Measurements from ENCODE around the gene FAM98B. TPM values are rescaled to one million over a fixed set of nuclear protein-coding genes. Genes with fewer than 3 reads are reported as not detected.

Gene FAM98B
- total and polyA plus RNA-seq, 2 of the 13 experiments (the other 11 are each of a cell fraction or from before 2014, with no cell fraction given) = 3.7 to 4.7 TPM

DNA sequence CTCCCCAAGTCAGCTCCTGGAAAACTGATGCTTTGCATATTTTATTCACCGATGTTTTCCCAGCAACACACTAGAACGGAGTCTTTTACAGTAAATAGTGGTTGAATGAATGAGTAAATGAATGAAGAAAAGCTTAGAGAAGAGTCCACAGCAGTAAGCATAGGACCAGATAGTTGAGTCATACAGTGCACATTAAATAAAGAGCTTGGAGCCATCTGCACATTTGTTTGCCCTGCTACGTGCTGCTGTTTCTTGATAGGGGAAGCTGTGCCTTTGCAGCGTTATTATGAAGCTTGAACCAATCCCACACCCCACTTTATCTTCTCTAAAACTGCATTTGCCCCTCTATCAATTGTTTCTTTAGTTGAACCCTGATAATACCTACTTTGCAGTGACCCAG, 1.2 kb downstream of the FAM98B start:
- in situ Hi-C loops (cut with HindIII; ENCODE audit: extremely low pct_ligation_motif_present, low pct_unique_long_range_greater_than_20kb) = no loop called here
- TF ChIP-seq, protein P1, sequence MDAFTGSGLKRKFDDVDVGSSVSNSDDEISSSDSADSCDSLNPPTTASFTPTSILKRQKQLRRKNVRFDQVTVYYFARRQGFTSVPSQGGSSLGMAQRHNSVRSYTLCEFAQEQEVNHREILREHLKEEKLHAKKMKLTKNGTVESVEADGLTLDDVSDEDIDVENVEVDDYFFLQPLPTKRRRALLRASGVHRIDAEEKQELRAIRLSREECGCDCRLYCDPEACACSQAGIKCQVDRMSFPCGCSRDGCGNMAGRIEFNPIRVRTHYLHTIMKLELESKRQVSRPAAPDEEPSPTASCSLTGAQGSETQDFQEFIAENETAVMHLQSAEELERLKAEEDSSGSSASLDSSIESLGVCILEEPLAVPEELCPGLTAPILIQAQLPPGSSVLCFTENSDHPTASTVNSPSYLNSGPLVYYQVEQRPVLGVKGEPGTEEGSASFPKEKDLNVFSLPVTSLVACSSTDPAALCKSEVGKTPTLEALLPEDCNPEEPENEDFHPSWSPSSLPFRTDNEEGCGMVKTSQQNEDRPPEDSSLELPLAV (CRISPR knock-in tag; conservative IDR thresholded peaks at IDR 0.05; ENCODE audit: low read depth) = no peak
- no peak for TF ChIP-seq ZNF605 (CRISPR knock-in tag; IDR thresholded peaks at IDR 0.05)
- TF ChIP-seq NCOR1 (IDR thresholded peaks at IDR 0.05; ENCODE audit: borderline replicate concordance, low read length) = no peak
- no peak for TF ChIP-seq RFX3 (CRISPR knock-in tag; IDR thresholded peaks at IDR 0.05)
- no peak for TF ChIP-seq SIN3B (IDR thresholded peaks at IDR 0.05; ENCODE audit: low read length)
- TF ChIP-seq SRF (IDR thresholded peaks at IDR 0.05; ENCODE audit: low read depth, low read length) = no peak
- TF ChIP-seq ONECUT2 (CRISPR knock-in tag; IDR thresholded peaks at IDR 0.05) = no peak
- TF ChIP-seq CCAR2 (optimal IDR thresholded peaks at IDR 0.05; ENCODE audit: low read depth, low read length) = no peak
- TF ChIP-seq ZNF552 (CRISPR knock-in tag; IDR thresholded peaks at IDR 0.05; ENCODE audit: borderline replicate concordance) = no peak
- no peak for TF ChIP-seq SMAD1 (CRISPR knock-in tag; IDR thresholded peaks at IDR 0.05; ENCODE audit: borderline replicate concordance, low read depth)
- no peak for TF ChIP-seq ARNT (IDR thresholded peaks at IDR 0.05)
- TF ChIP-seq SKI (IDR thresholded peaks at IDR 0.05; ENCODE audit: partially characterized antibody) = no peak
- no peak for TF ChIP-seq PHF20 (CRISPR knock-in tag; IDR thresholded peaks at IDR 0.05)
- no peak for TF ChIP-seq ATF7 (IDR thresholded peaks at IDR 0.05)
- no peak for TF ChIP-seq ATF7 (CRISPR knock-in tag; IDR thresholded peaks at IDR 0.05)
- TF ChIP-seq HNF4G (IDR thresholded peaks at IDR 0.05; ENCODE audit: borderline replicate concordance, low read depth, low read length) = no peak
- TF ChIP-seq HNF4G (CRISPR knock-in tag; IDR thresholded peaks at IDR 0.05; ENCODE audit: borderline replicate concordance, low read depth) = no peak
- TF ChIP-seq, protein P2, sequence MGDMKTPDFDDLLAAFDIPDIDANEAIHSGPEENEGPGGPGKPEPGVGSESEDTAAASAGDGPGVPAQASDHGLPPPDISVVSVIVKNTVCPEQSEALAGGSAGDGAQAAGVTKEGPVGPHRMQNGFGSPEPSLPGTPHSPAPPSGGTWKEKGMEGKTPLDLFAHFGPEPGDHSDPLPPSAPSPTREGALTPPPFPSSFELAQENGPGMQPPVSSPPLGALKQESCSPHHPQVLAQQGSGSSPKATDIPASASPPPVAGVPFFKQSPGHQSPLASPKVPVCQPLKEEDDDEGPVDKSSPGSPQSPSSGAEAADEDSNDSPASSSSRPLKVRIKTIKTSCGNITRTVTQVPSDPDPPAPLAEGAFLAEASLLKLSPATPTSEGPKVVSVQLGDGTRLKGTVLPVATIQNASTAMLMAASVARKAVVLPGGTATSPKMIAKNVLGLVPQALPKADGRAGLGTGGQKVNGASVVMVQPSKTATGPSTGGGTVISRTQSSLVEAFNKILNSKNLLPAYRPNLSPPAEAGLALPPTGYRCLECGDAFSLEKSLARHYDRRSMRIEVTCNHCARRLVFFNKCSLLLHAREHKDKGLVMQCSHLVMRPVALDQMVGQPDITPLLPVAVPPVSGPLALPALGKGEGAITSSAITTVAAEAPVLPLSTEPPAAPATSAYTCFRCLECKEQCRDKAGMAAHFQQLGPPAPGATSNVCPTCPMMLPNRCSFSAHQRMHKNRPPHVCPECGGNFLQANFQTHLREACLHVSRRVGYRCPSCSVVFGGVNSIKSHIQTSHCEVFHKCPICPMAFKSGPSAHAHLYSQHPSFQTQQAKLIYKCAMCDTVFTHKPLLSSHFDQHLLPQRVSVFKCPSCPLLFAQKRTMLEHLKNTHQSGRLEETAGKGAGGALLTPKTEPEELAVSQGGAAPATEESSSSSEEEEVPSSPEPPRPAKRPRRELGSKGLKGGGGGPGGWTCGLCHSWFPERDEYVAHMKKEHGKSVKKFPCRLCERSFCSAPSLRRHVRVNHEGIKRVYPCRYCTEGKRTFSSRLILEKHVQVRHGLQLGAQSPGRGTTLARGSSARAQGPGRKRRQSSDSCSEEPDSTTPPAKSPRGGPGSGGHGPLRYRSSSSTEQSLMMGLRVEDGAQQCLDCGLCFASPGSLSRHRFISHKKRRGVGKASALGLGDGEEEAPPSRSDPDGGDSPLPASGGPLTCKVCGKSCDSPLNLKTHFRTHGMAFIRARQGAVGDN (CRISPR knock-in tag; IDR thresholded peaks at IDR 0.05) = no peak
- CTCF ChIA-PET (ENCODE audit: low intra/inter-chr PET ratio, low total read pairs) = no interaction called here
- POLR2A ChIA-PET = interaction anchor here (0.8 to 2.3 kb wide), 4 partner anchors 9 to 203 kb away, joined by 4 to 23 read pairs (median 6); partner anchors contain the start of gene SPRED1
- peaks cover 53% of the 10 kb centered on the region for H3K79me2 ChIP-seq (ENCODE audit: insufficient read depth, low read length)
- H4K20me1 ChIP-seq (ENCODE audit: insufficient read depth, low read length) = no peaks in the 10 kb centered on the region
- H3K9me3 ChIP-seq (ENCODE audit: low read length) = no peaks in the 10 kb centered on the region
- peak overlapping the region; percentile 98 for H2AFZ ChIP-seq (ENCODE audit: low read length)
- H3K4me3 ChIP-seq (replicated peaks in 1 of 3; ENCODE audit: insufficient read depth in 1 of 3, low read depth in 2 of 3, low read length in 3 of 3) = peak overlapping the region; percentile 93 to 96 (median 96)
- DNase-seq (ENCODE audit: low spot score) (no peak), FAIRE-seq (no peak), ATAC-seq (0 out of 3 replicates have a peak, but pooled peaks have one; percentile 11)
- 0 out of 5 replicates have a peak, but pooled peaks cover 0 to 1% of the 10 kb centered on the region in 2 experiments for H3K36me3 ChIP-seq (replicated peaks in 1 of 2; ENCODE audit: control insufficient read depth in 1 of 2, insufficient read depth in 2 of 2, low read length in 2 of 2)
- H3K27ac ChIP-seq (ENCODE audit: extremely low read length, insufficient read depth, low read length) = peak overlapping the region; percentile 98
- under 1% methylated on average over 4 of the region's 4 CpGs for WGBS (ENCODE audit: low lambda C conversion rate)
- intact Hi-C loops (cut with micrococcal nuclease; ENCODE audit: unreplicated experiment) = loop anchor here (10.0 kb wide), 1 partner anchor 210 kb away; no protein-coding TSS in a partner anchor
- no TSS peak for BruUV-seq (replicated peaks)
- H3K4me2 ChIP-seq (ENCODE audit: low read depth, low read length) = peak overlapping the region; percentile 74
- peaks cover 0 to 5% of the 10 kb centered on the region in 2 experiments; a peak in 1 of 5 replicates for H3K27me3 ChIP-seq (ENCODE audit: control insufficient read depth in 1 of 2, insufficient read depth in 2 of 2, low read length in 2 of 2)
- peaks cover 19% of the 10 kb centered on the region for H3K4me1 ChIP-seq (ENCODE audit: insufficient read depth, low read length)
- H3K9ac ChIP-seq (ENCODE audit: insufficient read depth, low read depth, low read length) = peak overlapping the region; percentile 94
